GM13976 (cell line): ENCODE measurements around the gene SYT13.
A peak's percentile ranks its signal among the peaks of the same experiment; 100 is the strongest.

Experiments used
- DNase-seq: peaks from one replicate; pipeline ENCODE4 v3.0.0; 2012; ENCODE audit warnings: low spot score
- CTCF ChIP-seq: IDR thresholded peaks from 2 replicates; pipeline ENCODE4 v1.5.1; 2012; ENCODE audit warnings: borderline replicate concordance, mild to moderate bottlenecking; ENCODE audit not compliant: insufficient read depth; ENCODE audit errors: extremely low read depth, missing control alignments, control extremely low read depth
- in situ Hi-C: fragments of 300-500 bp; cut with MboI; formaldehyde crosslinking; loops from one replicate; pipeline ENCODE4 v1.12.0; 2022; ENCODE audit warnings: low sequenced_read_pairs, mixed read lengths, inconsistent platforms; ENCODE audit not compliant: unreplicated experiment

The SYT13 gene

GRCh38 chr11:45293566-45294192 is 7.5 kb upstream of the SYT13 start:
- in situ Hi-C loops: loop anchor here (10.0 to 25.0 kb wide), 2 partner anchors 179 to 356 kb away; no protein-coding TSS in a partner anchor
- TF ChIP-seq CTCF: peak; percentile 42
- peak; percentile 72 for DNase-seq

- TF ChIP-seq CTCF: no peak
- in situ Hi-C loops: loop anchor here (10.0 to 25.0 kb wide), 2 partner anchors 176 to 353 kb away; no protein-coding TSS in a partner anchor
- DNase-seq: no peak
Measured at GRCh38 chr11:45290586-45290985, 4.4 kb upstream of the SYT13 start.

DNA sequence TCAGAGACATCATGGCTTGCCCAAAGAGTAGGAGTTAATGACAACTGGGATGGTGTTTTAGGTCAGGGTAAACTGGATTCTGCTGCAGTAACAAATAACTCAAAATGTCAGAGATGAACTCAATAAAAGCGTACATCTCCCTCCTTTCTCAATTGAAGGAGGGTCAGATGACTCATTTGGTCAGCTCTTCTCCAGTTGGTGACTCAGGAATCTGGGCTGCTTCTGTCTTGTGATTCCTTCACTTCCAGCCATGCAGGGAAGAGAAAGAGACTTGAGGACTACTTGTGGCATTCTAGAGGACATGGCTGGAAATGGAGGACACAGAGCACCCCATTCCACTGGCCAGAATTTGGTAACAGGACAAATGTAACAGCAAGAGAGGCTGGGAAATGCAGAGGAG is 3.2 kb upstream of the SYT13 start:
- in situ Hi-C loops: loop anchor here (25.0 kb wide), 1 partner anchor 352 kb away; no protein-coding TSS in a partner anchor
- TF ChIP-seq CTCF: no peak
- DNase-seq: no peak

GRCh38 chr11:45288339-45288738 is 2.2 kb upstream of the SYT13 start:
- TF ChIP-seq CTCF: no peak
- DNase-seq: no peak
- in situ Hi-C loops: loop anchor here (25.0 kb wide), 1 partner anchor 351 kb away; no protein-coding TSS in a partner anchor

GRCh38 chr11:45287316-45287903 is 1.3 kb upstream of the SYT13 start:
- in situ Hi-C loops: loop anchor here (25.0 kb wide), 1 partner anchor 350 kb away; no protein-coding TSS in a partner anchor
- no peak for DNase-seq
- no peak for TF ChIP-seq CTCF

- TF ChIP-seq CTCF: no peak
- in situ Hi-C loops: loop anchor here (25.0 kb wide), 1 partner anchor 348 kb away; no protein-coding TSS in a partner anchor
- DNase-seq: no peak
Measured at GRCh38 chr11:45285250-45285828, 802 bp downstream of the SYT13 start.
